NCI-H2196 (cell line): ENCODE data around the gene PATE1.

Experiments
- DNase-seq: peaks from one replicate; lab custom pipeline; 2025; ENCODE audit not compliant: unreplicated experiment; lab: John Stamatoyannopoulos, UW

Gene PATE1

GRCh38 chr11:125787827-125788226, 41.7 kb downstream of the PATE1 start, which contains the start of gene PATE3:
TSS of gene PATE3 (plus strand) at chr11:125788127. CDS start at chr11:125788152, 25 bp downstream.
- no peak for DNase-seq

- DNase-seq: no peak
These were observed 44.7 kb downstream of the PATE1 start for GRCh38 chr11:125790825-125791224.

GRCh38 chr11:125797641-125798040, 51.6 kb downstream of the PATE1 start:
- no peak for DNase-seq
